Peyer's patch (tissue), 4 donors: ENCODE results near the gene BEGAIN. TPM values are rescaled to one million over a fixed set of nuclear protein-coding genes. Genes with fewer than 3 reads are reported as not detected.
A peak's percentile ranks its signal among the peaks of the same experiment; 100 is the strongest.

ENCODE experiments used
- DNase-seq, 3 donors: peaks; one replicate each; pipeline ENCODE4 v3.0.0-alpha.2; 2017 to 2019
- H3K27ac ChIP-seq, 4 donors: fragments of 200-600 bp; sonication (generic); one replicate each; pipeline ENCODE4 v1.5.1; 2016 to 2019
- H3K27me3 ChIP-seq, 2 donors: fragments of 200-600 bp; sonication (generic); one replicate each; pipeline ENCODE4 v1.5.1; 2019
- H3K36me3 ChIP-seq, 3 donors: fragments of 200-600 bp; sonication (generic); one replicate each; pipeline ENCODE4 v1.5.1; 2016 to 2019
- H3K4me1 ChIP-seq, 4 donors: fragments of 200-600 bp; sonication (generic); one replicate each; pipeline ENCODE4 v1.5.1; 2016 to 2019
- H3K4me3 ChIP-seq, 4 donors: fragments of 200-600 bp; sonication (generic); 1 replicate in 3 of 4; 2 replicates in 1 of 4; pipeline ENCODE4 v1.5.1; 2016 to 2019; ENCODE audit warnings: mild to moderate bottlenecking in 1 of 4
- H3K9me3 ChIP-seq, 4 donors: fragments of 200-600 bp; sonication (generic); one replicate each; pipeline ENCODE4 v1.5.1; 2016 to 2019; ENCODE audit warnings: mild to moderate bottlenecking in 1 of 4
- POLR2A ChIP-seq, 2 donors: fragments of 450-650 bp; IDR thresholded peaks; one replicate each; pipeline ENCODE4 v1.5.1; 2017; ENCODE audit warnings: antibody characterized with exemption in 2 of 2, mild to moderate bottlenecking in 2 of 2, moderate library complexity in 2 of 2
- total RNA-seq, 4 donors: library from RNA; depleted of rRNA; stranded (reverse); fragments of >200 nt; gene quantifications; one replicate each; pipeline ENCODE4 v1.1.0, GENCODE V29; 2016
- TF ChIP-seq, protein P1 (sequence below), 6 experiments: fragments of 450-650 bp in 4 of 6; fragments of 200-600 bp in 2 of 6; sonication (generic) in 1 of 6; IDR thresholded peaks; one replicate each; pipeline ENCODE4 v1.5.1; 2017 to 2019; ENCODE audit warnings: antibody characterized with exemption in 6 of 6, mild to moderate bottlenecking in 3 of 6, moderate library complexity in 1 of 6

Gene BEGAIN
- total RNA-seq, 4 donors from 2014 or later = 1.6 to 31.8 (median 6.6) TPM; not detected in 1

DNA sequence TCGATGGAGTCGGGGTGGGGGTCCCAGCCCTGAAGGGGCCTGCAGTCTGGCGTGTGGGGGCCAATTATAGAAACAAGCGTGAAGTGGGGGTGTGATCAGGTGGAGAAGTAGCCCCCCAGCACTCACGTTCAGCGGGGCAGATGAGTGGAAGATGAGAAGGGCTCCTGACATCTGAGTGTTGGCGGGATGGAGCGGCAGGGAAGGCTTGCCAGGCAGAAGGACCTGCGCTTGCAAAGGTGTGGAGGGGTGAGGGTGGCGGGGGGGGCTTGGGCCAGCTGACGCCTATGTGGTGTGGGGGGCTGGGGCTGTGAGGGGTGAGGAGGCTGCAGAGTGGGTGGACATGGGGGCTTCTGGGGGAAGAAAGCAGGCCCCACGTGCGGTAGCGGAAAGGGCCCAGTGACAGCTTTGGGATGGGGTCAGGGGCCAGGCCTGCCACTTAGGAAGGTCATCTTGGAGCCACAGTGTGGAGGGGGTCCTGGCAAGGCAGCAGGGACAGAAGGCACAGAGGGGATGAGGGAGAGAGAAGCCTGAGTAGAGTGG lies 22.2 kb upstream of the BEGAIN start:
- TF ChIP-seq, protein P1, sequence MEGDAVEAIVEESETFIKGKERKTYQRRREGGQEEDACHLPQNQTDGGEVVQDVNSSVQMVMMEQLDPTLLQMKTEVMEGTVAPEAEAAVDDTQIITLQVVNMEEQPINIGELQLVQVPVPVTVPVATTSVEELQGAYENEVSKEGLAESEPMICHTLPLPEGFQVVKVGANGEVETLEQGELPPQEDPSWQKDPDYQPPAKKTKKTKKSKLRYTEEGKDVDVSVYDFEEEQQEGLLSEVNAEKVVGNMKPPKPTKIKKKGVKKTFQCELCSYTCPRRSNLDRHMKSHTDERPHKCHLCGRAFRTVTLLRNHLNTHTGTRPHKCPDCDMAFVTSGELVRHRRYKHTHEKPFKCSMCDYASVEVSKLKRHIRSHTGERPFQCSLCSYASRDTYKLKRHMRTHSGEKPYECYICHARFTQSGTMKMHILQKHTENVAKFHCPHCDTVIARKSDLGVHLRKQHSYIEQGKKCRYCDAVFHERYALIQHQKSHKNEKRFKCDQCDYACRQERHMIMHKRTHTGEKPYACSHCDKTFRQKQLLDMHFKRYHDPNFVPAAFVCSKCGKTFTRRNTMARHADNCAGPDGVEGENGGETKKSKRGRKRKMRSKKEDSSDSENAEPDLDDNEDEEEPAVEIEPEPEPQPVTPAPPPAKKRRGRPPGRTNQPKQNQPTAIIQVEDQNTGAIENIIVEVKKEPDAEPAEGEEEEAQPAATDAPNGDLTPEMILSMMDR (IDR thresholded peaks at IDR 0.05) = no peak
- TF ChIP-seq POLR2A (IDR thresholded peaks at IDR 0.05) = no peak
- DNase-seq = peak in 1 of 3 donors; percentile 33
- Histone ChIP-seq H3K9me3 (no peaks in the 10 kb centered on the region), H3K36me3 (no peaks in the 10 kb centered on the region), H3K27me3 (no peaks in the 10 kb centered on the region), H3K27ac (no peak overlapping the region), H3K4me1 (no peaks in the 10 kb centered on the region), H3K4me3 (no peak overlapping the region)

DNA sequence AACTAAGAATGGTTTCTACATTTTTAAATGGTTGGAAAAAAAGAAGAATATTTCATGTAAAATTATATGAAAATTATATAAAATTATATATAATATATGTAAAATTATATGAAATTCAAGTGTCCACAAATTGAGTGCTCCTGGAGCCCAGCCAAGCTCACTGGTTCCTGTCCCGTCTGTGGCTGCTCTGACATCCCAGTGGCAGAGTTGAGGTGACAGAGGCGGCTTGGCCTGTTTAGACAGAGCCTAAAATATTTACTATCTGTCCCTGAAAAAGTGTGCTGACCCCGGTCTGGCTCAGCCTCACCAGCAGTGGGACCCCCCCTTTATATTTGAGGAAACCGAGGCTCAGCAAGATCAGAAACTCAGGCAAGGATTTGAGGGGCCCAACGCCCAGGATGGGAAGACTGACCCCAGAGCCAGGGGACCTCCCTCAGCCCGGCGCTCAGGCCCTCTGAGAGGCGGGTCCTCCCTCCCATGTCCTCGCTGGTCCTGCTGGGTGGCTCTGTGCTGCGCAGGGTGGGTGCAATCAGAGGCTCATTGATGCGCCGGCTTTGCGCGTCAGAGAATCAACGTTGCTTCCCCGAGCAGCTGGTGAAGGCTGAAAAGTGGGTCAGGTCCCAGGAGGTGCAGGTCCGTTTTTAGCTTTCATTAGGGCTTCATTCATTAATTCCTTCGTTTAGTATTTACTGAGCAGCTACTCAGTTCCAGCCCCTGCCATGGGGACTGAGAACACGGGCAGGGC lies 21.5 kb upstream of the BEGAIN start:
- no peak overlapping the region for H3K4me3 ChIP-seq
- H3K36me3 ChIP-seq = no peaks in the 10 kb centered on the region
- H3K4me1 ChIP-seq = no peaks in the 10 kb centered on the region
- H3K9me3 ChIP-seq = no peaks in the 10 kb centered on the region
- DNase-seq = peak in 2 of 3 donors; percentile 14 to 28
- no peak overlapping the region for H3K27ac ChIP-seq
- no peaks in the 10 kb centered on the region for H3K27me3 ChIP-seq
- no peak for TF ChIP-seq POLR2A (IDR thresholded peaks at IDR 0.05)
- TF ChIP-seq, protein P1 (IDR thresholded peaks at IDR 0.05) = no peak

DNA sequence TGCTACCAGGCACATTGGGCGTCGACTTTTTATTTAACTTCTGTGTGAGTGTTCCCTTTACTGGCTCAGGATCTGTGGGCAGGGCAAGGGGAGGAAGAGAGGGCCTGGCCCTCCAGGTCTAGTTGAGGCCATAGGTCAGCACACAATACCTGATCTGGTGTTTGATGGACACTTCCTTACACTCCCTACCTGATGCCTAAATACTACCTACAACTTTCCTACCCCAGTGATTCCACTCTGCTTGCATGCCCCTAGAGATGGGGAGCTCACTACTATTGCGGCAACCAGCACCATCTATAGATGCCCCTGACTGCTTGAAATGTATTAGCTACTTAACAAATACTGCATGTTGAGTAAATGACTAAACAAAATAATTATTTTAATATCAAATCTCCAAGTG lies 20.8 kb upstream of the BEGAIN start:
- no peak for DNase-seq
- Histone ChIP-seq H3K4me3 (no peak overlapping the region), H3K9me3 (no peaks in the 10 kb centered on the region), H3K4me1 (no peaks in the 10 kb centered on the region), H3K27ac (no peak overlapping the region), H3K27me3 (no peaks in the 10 kb centered on the region), H3K36me3 (no peaks in the 10 kb centered on the region)
- TF ChIP-seq, protein P1 (IDR thresholded peaks at IDR 0.05) = no peak
- no peak for TF ChIP-seq POLR2A (IDR thresholded peaks at IDR 0.05)

DNA sequence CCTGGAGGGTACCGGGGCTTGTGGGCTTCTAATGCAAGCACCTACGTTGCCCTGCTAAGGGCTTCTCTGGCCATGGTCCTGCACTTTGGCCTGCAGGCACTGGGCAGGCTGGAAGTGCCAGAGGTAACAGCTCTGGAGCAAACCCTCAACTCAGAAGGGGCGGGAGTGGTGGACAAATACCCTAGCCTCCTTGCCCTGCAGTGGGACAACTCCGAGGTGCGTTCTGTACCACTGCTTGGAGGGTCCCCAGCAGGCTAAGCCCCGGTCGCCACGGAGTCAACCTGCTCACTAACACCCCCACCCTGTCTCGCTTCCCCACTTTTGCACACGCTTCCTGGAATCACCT lies 20.4 kb upstream of the BEGAIN start:
- Histone ChIP-seq H3K4me3 (no peak overlapping the region), H3K9me3 (no peaks in the 10 kb centered on the region), H3K36me3 (no peaks in the 10 kb centered on the region), H3K27me3 (no peaks in the 10 kb centered on the region), H3K4me1 (no peaks in the 10 kb centered on the region), H3K27ac (no peak overlapping the region)
- DNase-seq = peak in 1 of 3 donors; percentile 36
- TF ChIP-seq, protein P1 (IDR thresholded peaks at IDR 0.05) = no peak
- no peak for TF ChIP-seq POLR2A (IDR thresholded peaks at IDR 0.05)

DNA sequence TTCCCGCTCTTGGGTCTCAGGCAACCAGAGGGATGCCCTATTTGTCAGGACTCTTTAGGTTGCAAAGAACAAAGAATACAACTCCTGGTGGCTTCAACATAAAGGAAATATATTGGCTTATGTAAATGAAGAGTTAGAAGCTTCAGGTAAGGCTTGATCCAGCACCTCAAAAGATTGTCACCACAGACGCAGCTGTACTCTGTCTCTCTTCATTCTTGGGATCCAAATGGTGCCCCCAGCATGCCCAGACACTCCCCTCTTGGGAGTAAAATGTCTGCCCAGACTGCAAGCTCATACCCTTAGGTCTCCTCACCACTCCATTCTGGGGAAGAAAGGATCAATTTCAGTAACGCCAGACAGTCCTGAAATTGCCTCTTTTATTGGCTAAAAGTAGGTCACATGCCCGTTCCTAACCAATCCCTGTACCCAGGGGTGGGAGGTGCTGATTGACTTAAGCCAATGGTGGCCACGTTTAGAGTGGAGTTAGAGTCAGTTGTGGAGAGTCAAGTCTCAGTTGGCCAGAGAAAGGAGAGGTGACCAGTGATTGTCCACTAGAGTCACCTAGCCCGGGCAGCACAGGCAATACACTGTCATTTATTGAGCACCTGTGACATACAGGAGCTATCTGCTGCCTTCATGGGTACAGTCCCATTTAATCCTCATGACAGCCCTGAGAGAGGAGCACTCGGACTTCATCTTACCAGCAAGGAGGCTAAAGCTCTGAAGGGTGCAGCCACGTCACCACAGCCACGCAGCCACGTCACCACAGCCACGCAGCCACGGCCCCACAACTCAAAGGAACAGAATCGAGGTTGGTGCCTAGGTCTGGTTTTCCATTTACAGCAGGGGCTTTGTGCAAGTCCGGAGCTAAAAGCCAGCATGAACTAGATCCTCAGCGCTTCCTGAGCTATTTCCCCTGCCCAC lies 19.7 kb upstream of the BEGAIN start:
- Histone ChIP-seq H3K4me3 (no peak overlapping the region), H3K27me3 (no peaks in the 10 kb centered on the region), H3K36me3 (no peaks in the 10 kb centered on the region), H3K4me1 (no peaks in the 10 kb centered on the region), H3K27ac (no peak overlapping the region), H3K9me3 (no peaks in the 10 kb centered on the region)
- DNase-seq = peak in 2 of 3 donors; percentile 22 to 32
- TF ChIP-seq, protein P1 (IDR thresholded peaks at IDR 0.05) = no peak
- TF ChIP-seq POLR2A (IDR thresholded peaks at IDR 0.05) = no peak
